Liver (tissue), 9 donors: ENCODE measurements around the gene EFR3B. TPM values are rescaled to one million over a fixed set of nuclear protein-coding genes. Genes with fewer than 3 reads are reported as not detected.

Experiments used
- DNase-seq: peaks from one replicate; pipeline ENCODE4 v3.0.0-alpha.2; 2017; ENCODE audit warnings: low spot score
- H3K27ac ChIP-seq, 2 donors: one replicate each; pipeline ENCODE4 v1.7.0; 2013; ENCODE audit warnings: inconsistent platforms in 2 of 2, low read length in 2 of 2, control low read depth in 1 of 2, low read depth in 1 of 2, mild to moderate bottlenecking in 1 of 2
- H3K27me3 ChIP-seq, 4 donors: one replicate each; pipeline versions ENCODE4 v1.6.1 to v1.7.0; 2013; ENCODE audit warnings: low read length in 3 of 4, inconsistent platforms in 1 of 4, mild to moderate bottlenecking in 1 of 4, moderate library complexity in 1 of 4; ENCODE audit not compliant: control insufficient read depth in 4 of 4, insufficient read depth in 4 of 4
- H3K36me3 ChIP-seq, 4 donors: one replicate each; pipeline versions ENCODE4 v1.6.1 to v1.7.0; 2013; ENCODE audit warnings: low read length in 3 of 4, mild to moderate bottlenecking in 3 of 4, low read depth in 1 of 4, moderate library complexity in 1 of 4; ENCODE audit not compliant: control insufficient read depth in 4 of 4, insufficient read depth in 3 of 4
- H3K4me1 ChIP-seq, 4 donors: one replicate each; pipeline versions ENCODE4 v1.6.1 to v1.7.0; 2013; ENCODE audit warnings: low read length in 3 of 4, mild to moderate bottlenecking in 3 of 4, moderate library complexity in 1 of 4; ENCODE audit not compliant: control insufficient read depth in 4 of 4, insufficient read depth in 4 of 4
- H3K4me3 ChIP-seq, 3 donors: one replicate each; pipeline versions ENCODE4 v1.6.1 to v1.7.0; 2013; ENCODE audit warnings: low read length in 3 of 3, control low read depth in 1 of 3, low read depth in 1 of 3, mild to moderate bottlenecking in 1 of 3
- H3K9ac ChIP-seq, 2 donors: one replicate each; pipeline ENCODE4 v1.7.0; 2013; ENCODE audit warnings: low read length in 2 of 2, mild to moderate bottlenecking in 2 of 2, moderate library complexity in 2 of 2, control low read depth in 1 of 2, low read depth in 1 of 2
- H3K9me3 ChIP-seq, 4 donors: one replicate each; pipeline versions ENCODE4 v1.6.1 to v1.7.0; 2013; ENCODE audit warnings: low read length in 3 of 4; ENCODE audit not compliant: control insufficient read depth in 4 of 4
- EGR1 ChIP-seq, 2 donors: IDR thresholded peaks; 2 replicates each; pipeline ENCODE4 v1.6.1; 2016 to 2018; ENCODE audit warnings: antibody characterized with exemption in 2 of 2, low read depth in 2 of 2
- FOXA1 ChIP-seq: IDR thresholded peaks from 2 replicates; pipeline ENCODE4 v1.6.1; 2016; ENCODE audit warnings: antibody characterized with exemption
- FOXA2 ChIP-seq: IDR thresholded peaks from 2 replicates; pipeline ENCODE4 v1.6.1; 2016; ENCODE audit warnings: antibody characterized with exemption
- GABPA ChIP-seq, 2 donors: IDR thresholded peaks in 1 of 2; conservative IDR thresholded peaks in 1 of 2; 2 replicates each; pipeline ENCODE4 v1.6.1; 2016; ENCODE audit warnings: antibody characterized with exemption in 2 of 2, mild to moderate bottlenecking in 1 of 2, moderate library complexity in 1 of 2
- HNF4A ChIP-seq, 2 donors: conservative IDR thresholded peaks; 2 replicates each; pipeline ENCODE4 v1.6.1; 2016; ENCODE audit warnings: antibody characterized with exemption in 2 of 2, mild to moderate bottlenecking in 2 of 2
- HNF4G ChIP-seq: IDR thresholded peaks from 2 replicates; pipeline ENCODE4 v1.6.1; 2016; ENCODE audit warnings: antibody characterized with exemption
- JUND ChIP-seq, 2 donors: IDR thresholded peaks; 2 replicates each; pipeline ENCODE4 v1.6.1; 2016; ENCODE audit warnings: antibody characterized with exemption in 2 of 2
- NR2F2 ChIP-seq: IDR thresholded peaks from 2 replicates; pipeline ENCODE4 v1.6.1; 2016; ENCODE audit warnings: antibody characterized with exemption
- RAD21 ChIP-seq, 2 donors: IDR thresholded peaks; 2 replicates each; pipeline ENCODE4 v1.6.1; 2016; ENCODE audit warnings: antibody characterized with exemption in 2 of 2, mild to moderate bottlenecking in 2 of 2
- RXRA ChIP-seq, 2 donors: IDR thresholded peaks; 2 replicates each; pipeline ENCODE4 v1.6.1; 2017 to 2018; ENCODE audit warnings: antibody characterized with exemption in 2 of 2, mild to moderate bottlenecking in 1 of 2
- SP1 ChIP-seq: IDR thresholded peaks from 2 replicates; pipeline ENCODE4 v1.6.1; 2018; ENCODE audit warnings: antibody characterized with exemption, mild to moderate bottlenecking
- TAF1 ChIP-seq: conservative IDR thresholded peaks from 2 replicates; pipeline ENCODE4 v1.6.1; 2016; ENCODE audit warnings: antibody characterized with exemption, mild to moderate bottlenecking
- YY1 ChIP-seq: IDR thresholded peaks from 2 replicates; pipeline ENCODE4 v1.6.1; 2016; ENCODE audit warnings: antibody characterized with exemption, mild to moderate bottlenecking
- WGBS: extraction: QIAGEN DNeasy Blood & Tissue Kit; methylation state at CpG from one replicate; pipeline ENCODE4 v1.1.7; 2013; 5-methylcytosine and 5-hydroxymethylcytosine counted together
- polyA plus RNA-seq, 2 donors: library from polyadenylated mRNA; stranded (reverse) in 1 of 2; unstranded in 1 of 2; fragments of 200-250 nt in 1 of 2; fragments of >200 nt in 1 of 2; fragmentation: Nextera tagmentation in 1 of 2; extraction: Ambion mirVana in 1 of 2; gene quantifications; one replicate each; pipeline versions ENCODE4 v1.2.1 to v1.2.3, GENCODE V29; 2013 to 2015
- total RNA-seq, 2 donors: library from RNA; depleted of rRNA; stranded (reverse); fragments of >200 nt; gene quantifications; one replicate each; pipeline ENCODE4 v1.2.3, GENCODE V29; 2014
- TF ChIP-seq, protein P1 (sequence below): IDR thresholded peaks from 2 replicates; pipeline ENCODE4 v1.6.1; 2016; ENCODE audit warnings: antibody characterized with exemption
- TF ChIP-seq, protein P2 (sequence below): IDR thresholded peaks from 2 replicates; pipeline ENCODE4 v1.6.1; 2016; ENCODE audit warnings: antibody characterized with exemption, mild to moderate bottlenecking
- TF ChIP-seq, protein P3 (sequence below): IDR thresholded peaks from 2 replicates; pipeline ENCODE4 v1.6.1; 2016; ENCODE audit warnings: antibody characterized with exemption
- donor health status: healthy.
- donor health status: healthy.
- donor health status: healthy.
- donor health status: healthy.
- donor health status: healthy.

EFR3B gene
- total and polyA plus RNA-seq, 4 donors = 0.05 to 0.33 (median 0.23) TPM

DNA sequence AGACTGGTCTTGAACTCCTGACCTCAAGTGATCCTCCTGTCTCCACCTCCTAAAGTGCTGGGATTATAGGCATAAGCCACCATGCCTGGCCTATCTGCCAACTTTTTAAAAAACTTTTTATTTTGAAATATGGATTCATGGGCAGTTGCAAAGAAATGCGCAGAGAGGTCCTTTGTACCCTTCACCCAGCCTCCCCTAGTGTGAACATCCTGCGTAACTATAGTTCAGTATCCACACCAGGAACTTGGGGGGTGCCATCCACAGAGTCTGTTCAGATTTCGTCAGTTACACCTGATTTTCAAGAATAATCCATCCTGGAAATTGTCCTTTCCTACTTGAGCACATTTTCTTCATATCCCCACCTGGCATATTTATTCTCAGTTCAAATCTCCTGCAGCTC, 33.0 kb downstream of the EFR3B start:
- H3K36me3 ChIP-seq = no peaks in the 10 kb centered on the region
- no peaks in the 10 kb centered on the region for H3K27me3 ChIP-seq
- TF ChIP-seq GABPA (IDR thresholded peaks at IDR 0.05 in 1 of 2, conservative IDR thresholded peaks at IDR 0.05 in 1 of 2) (no peak), FOXA2 (no peak), RAD21 (IDR thresholded peaks at IDR 0.05) (no peak), YY1 (no peak), EGR1 (IDR thresholded peaks at IDR 0.05; ENCODE audit: low read depth in 2 of 2) (no peak), TAF1 (no peak), NR2F2 (no peak), FOXA1 (no peak), SP1 (no peak), JUND (IDR thresholded peaks at IDR 0.05) (no peak), HNF4A (conservative IDR thresholded peaks at IDR 0.05) (no peak), HNF4G (no peak), RXRA (IDR thresholded peaks at IDR 0.05) (no peak)
- TF ChIP-seq, protein P1, sequence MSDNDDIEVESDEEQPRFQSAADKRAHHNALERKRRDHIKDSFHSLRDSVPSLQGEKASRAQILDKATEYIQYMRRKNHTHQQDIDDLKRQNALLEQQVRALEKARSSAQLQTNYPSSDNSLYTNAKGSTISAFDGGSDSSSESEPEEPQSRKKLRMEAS = no peak
- TF ChIP-seq, protein P2, sequence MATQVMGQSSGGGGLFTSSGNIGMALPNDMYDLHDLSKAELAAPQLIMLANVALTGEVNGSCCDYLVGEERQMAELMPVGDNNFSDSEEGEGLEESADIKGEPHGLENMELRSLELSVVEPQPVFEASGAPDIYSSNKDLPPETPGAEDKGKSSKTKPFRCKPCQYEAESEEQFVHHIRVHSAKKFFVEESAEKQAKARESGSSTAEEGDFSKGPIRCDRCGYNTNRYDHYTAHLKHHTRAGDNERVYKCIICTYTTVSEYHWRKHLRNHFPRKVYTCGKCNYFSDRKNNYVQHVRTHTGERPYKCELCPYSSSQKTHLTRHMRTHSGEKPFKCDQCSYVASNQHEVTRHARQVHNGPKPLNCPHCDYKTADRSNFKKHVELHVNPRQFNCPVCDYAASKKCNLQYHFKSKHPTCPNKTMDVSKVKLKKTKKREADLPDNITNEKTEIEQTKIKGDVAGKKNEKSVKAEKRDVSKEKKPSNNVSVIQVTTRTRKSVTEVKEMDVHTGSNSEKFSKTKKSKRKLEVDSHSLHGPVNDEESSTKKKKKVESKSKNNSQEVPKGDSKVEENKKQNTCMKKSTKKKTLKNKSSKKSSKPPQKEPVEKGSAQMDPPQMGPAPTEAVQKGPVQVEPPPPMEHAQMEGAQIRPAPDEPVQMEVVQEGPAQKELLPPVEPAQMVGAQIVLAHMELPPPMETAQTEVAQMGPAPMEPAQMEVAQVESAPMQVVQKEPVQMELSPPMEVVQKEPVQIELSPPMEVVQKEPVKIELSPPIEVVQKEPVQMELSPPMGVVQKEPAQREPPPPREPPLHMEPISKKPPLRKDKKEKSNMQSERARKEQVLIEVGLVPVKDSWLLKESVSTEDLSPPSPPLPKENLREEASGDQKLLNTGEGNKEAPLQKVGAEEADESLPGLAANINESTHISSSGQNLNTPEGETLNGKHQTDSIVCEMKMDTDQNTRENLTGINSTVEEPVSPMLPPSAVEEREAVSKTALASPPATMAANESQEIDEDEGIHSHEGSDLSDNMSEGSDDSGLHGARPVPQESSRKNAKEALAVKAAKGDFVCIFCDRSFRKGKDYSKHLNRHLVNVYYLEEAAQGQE = no peak
- TF ChIP-seq, protein P3, sequence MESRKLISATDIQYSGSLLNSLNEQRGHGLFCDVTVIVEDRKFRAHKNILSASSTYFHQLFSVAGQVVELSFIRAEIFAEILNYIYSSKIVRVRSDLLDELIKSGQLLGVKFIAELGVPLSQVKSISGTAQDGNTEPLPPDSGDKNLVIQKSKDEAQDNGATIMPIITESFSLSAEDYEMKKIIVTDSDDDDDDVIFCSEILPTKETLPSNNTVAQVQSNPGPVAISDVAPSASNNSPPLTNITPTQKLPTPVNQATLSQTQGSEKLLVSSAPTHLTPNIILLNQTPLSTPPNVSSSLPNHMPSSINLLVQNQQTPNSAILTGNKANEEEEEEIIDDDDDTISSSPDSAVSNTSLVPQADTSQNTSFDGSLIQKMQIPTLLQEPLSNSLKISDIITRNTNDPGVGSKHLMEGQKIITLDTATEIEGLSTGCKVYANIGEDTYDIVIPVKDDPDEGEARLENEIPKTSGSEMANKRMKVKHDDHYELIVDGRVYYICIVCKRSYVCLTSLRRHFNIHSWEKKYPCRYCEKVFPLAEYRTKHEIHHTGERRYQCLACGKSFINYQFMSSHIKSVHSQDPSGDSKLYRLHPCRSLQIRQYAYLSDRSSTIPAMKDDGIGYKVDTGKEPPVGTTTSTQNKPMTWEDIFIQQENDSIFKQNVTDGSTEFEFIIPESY = no peak
- no peak for DNase-seq
- no peak overlapping the region for H3K4me3 ChIP-seq
- H3K4me1 ChIP-seq = no peaks in the 10 kb centered on the region
- 93% methylated on average over 3 of the region's 3 CpGs for WGBS
- no peaks in the 10 kb centered on the region for H3K9me3 ChIP-seq
- H3K27ac ChIP-seq = no peak overlapping the region
- H3K9ac ChIP-seq = no peak overlapping the region

DNA sequence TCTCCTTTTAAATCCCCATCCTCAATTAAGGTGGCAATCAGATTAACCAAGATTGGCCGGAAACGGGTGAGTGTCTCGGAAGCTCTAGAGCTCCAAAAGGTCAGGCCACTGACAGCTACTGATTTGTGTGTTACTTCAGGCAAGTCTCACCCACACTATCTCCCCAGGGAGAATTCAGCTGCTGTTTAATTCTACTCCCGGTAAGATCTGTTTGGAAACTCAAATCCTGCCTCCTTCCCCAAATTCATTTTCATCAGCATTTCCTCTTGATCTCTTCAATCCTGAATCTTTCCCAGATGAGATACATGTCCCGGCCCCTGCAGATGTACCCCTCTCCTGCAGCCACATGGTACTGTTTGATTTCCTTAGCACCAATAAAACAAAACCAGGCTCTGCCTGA, 34.9 kb downstream of the EFR3B start:
- no peak overlapping the region for H3K9ac ChIP-seq
- WGBS = 70% methylated on average over 5 of the region's 5 CpGs

More for the DNA sequence above, 34.9 kb downstream of the EFR3B start:
- Histone ChIP-seq H3K27ac (no peak overlapping the region), H3K27me3 (no peaks in the 10 kb centered on the region), H3K4me3 (no peak overlapping the region), H3K4me1 (no peaks in the 10 kb centered on the region), H3K36me3 (no peaks in the 10 kb centered on the region), H3K9me3 (no peaks in the 10 kb centered on the region)
- TF ChIP-seq GABPA (IDR thresholded peaks at IDR 0.05 in 1 of 2, conservative IDR thresholded peaks at IDR 0.05 in 1 of 2) = no peak
- no peak for TF ChIP-seq FOXA1
- no peak for TF ChIP-seq JUND (IDR thresholded peaks at IDR 0.05)
- no peak for TF ChIP-seq YY1
- no peak for DNase-seq
